Jurkat, Clone E6-1 (cell line): ENCODE results near the gene VSIG8.

Experiments
- DNase-seq: peaks from one replicate; pipeline ENCODE4 v3.0.0-alpha.2; 2011; ENCODE audit warnings: low read depth, low spot score
- H3K4me3 ChIP-seq: 2 replicates; pipeline ENCODE4 v1.5.1; 2011; ENCODE audit warnings: mild to moderate bottlenecking, low read length, control low read depth, moderate library complexity

Gene VSIG8

DNA sequence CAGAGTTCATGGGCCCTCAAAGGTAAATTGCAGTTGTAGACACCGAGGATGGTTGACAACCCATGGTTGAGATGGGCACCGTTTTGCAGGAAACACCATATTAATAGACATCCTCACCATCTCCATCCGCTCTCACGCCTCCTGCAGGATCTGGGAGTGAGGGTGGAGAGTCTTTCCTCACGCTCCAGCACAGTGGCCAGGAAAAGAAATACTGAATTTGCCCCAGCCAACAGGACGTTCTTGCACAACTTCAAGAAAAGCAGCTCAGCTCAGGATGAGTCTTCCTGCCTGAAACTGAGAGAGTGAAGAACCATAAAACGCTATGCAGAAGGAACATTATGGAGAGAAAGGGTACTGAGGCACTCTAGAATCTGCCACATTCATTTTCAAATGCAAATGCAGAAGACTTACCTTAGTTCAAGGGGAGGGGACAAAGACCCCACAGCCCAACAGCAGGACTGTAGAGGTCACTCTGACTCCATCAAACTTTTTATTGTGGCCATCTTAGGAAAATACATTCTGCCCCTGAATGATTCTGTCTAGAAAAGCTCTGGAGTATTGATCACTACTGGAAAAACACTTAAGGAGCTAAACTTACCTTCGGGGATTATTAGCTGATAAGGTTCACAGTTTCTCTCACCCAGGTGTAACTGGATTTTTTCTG is 26.5 kb downstream of the VSIG8 start:
- no peak overlapping the region for H3K4me3 ChIP-seq
- DNase-seq, result no peak

- DNase-seq, result no peak
These were observed 27.1 kb downstream of the VSIG8 start for GRCh38 chr1:159835356-159835755.

GRCh38 chr1:159832309-159832708 is 30.1 kb downstream of the VSIG8 start:
- DNase-seq, result no peak
- H3K4me3 ChIP-seq, result no peak overlapping the region

More at GRCh38 chr1:159835356-159835755, 27.1 kb downstream of the VSIG8 start:
- H3K4me3 ChIP-seq, result no peak overlapping the region

DNA sequence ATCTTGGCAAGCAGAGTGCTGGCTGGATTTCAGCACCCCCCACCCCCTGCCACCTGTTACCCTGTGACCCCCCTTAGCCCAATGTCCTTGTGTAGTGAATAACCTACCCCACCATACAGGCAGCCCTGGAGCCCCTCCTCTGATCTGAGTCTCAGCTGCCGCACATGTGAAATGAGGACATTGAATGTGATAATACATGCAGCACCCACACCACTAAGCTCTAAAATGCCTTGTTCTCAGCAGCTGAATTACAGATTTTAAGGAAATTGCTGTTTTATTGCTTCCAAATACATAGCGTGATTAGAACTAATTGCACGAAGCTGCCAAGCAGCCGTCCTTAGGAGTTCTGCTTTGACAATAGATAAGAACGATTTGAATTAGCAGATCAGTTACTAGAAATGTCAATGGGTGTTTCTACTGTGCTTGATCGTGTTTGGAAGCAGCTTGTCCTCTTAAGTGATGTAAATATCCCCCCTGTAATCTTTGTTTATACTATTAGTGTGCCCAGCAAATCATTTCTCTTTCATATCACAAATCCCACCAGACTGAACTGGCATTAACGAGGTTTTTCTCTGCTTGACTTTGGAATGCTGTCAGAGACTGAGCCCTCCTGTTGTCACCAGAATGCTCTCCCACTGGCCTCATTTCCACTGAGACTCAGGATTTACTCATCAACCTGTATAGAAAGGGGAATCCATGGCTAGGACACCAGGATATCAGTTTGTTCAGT is 30.9 kb downstream of the VSIG8 start:
- no peak overlapping the region for H3K4me3 ChIP-seq
- DNase-seq, result no peak

DNA sequence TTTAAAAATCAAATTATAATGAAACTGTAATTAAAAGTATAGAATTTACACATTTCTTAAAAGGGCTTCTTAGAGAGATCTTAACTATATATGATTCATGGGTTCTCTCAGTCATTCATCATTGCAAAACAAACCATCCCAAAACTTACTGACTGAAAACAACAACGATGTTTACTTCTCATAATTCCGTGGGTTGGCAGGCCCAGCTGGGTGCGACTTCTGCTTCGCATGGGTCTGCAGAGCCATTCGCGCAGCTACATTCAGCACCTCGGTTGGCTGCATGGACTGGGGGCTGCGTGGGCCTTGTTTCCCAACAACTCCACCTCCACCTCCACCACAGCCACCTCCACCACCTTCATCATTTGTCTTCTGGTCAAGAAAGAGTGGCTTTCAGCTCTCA is 31.7 kb downstream of the VSIG8 start:
- DNase-seq, result no peak

DNA sequence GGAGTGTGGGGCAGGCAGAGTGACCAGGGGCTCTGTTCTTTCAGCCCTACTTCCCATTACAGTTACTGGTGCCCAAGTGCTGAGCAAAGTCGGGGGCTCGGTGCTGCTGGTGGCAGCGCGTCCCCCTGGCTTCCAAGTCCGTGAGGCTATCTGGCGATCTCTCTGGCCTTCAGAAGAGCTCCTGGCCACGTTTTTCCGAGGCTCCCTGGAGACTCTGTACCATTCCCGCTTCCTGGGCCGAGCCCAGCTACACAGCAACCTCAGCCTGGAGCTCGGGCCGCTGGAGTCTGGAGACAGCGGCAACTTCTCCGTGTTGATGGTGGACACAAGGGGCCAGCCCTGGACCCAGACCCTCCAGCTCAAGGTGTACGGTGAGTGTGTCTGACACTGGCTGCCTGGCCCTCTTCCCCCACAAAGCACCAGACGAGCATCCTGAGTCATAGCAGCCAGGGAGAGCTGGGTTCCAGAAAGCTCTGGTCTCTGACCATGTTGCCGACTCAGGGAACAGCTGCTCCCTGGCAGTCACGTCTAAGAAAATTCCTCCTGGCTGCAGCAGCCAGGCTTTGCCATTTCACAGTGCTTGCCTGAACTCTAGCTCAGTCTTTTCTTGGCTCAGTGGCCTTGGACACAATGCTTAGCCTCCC is 32.5 kb downstream of the VSIG8 start:
- no peak overlapping the region for H3K4me3 ChIP-seq
- no peak for DNase-seq

More for the DNA sequence above, 31.7 kb downstream of the VSIG8 start:
- no peak overlapping the region for H3K4me3 ChIP-seq

GRCh38 chr1:159829273-159829634 is 33.2 kb downstream of the VSIG8 start:
- DNase-seq, result no peak
- H3K4me3 ChIP-seq, result no peak overlapping the region

DNA sequence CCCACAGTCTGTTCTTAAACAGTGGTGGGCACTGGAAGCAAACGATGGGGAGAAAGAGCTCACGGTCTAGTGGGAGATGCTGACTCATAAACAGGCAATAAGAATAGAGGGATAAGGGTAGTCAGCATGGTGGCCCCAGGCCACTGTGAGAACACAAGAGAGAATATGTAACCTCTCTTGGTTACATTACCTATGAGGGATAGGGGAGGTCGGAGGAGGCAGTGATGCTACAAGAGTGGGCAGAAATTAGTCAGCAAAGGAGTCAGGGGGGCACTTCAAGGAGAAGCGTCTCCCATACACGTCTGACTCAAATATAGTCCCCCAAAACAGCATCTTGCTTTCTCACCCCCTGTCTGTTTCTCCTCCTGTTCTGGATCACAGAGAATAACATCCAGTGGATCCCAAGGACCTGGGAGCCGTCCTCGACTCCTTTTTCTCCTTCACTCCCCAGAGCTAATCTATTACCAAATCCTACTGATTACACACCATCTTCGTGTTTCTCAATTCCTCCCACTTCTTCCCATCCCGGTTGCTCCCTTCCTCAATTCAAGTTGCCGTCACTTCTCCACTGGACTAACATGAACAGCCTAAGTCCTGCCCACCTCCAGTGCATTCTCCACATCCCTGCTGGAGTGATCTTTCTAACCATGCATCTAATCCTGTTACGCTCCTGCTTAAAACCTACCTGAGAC is 33.7 kb downstream of the VSIG8 start:
- DNase-seq, result no peak
- no peak overlapping the region for H3K4me3 ChIP-seq

DNA sequence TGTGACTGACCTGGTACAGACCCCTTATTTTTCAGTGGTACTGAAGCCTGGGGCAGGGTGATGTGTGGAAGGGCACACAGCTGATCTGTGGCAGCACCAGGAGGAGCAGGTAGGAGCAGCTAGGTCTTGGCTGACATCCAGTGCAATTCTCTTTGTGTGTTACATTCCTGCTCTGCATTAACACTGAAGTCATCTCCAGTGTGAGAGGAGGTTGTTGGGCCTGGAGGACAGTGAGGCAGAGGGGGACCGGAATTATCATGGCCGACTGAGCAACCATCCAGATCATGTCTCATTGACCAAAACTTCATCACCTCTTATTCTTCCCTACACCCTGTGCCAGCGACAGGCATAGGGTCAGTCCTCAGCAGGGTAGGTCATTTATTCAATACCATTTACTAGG is 34.3 kb downstream of the VSIG8 start:
- DNase-seq, result no peak
- H3K4me3 ChIP-seq, result no peak overlapping the region

DNA sequence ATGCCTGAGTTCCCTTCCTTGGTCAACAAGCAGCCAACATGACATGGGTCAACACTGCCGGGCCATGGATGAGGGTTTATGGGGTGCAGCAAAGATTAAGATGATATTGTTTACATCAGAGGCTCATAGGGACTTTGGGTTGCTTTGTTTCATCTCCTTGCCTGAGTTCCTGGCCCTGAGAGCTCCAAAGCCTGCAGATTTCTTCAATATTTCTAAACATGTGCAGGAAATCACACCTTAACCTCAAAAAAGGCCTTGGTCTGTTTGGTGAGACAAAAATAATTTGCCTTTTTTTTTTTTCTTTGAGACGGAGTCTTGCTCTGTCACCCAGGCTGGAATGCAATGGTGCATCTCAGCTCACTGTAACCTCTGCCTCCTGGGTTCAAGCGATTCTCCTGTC is 34.9 kb downstream of the VSIG8 start:
- no peak overlapping the region for H3K4me3 ChIP-seq
- DNase-seq, result peak; percentile 42

DNA sequence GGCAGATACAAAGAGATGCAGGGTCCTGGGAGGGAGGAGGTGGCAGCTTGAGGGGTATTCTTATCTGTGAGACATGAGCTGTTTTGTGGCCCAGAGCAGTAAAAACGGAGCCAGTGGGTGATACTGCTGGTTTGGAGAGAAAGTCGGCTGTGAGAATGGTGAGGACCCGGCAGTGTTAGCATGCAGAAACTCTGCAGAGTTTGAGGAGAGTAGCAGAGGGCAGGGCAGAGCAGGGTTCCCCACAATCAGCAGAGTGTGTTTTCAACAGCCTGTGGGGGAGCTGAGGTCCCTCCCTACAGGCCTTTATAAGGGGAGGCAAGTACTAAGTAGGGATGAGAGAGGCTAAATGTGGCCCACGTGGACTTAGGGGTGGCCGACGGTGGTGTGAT is 35.4 kb downstream of the VSIG8 start:
- DNase-seq, result no peak
- no peak overlapping the region for H3K4me3 ChIP-seq

- peak; percentile 72 for DNase-seq
- H3K4me3 ChIP-seq, result no peak within 1 kb of the TSS
These were observed 35.9 kb downstream of the VSIG8 start, which contains the start of gene SLAMF8 for GRCh38 chr1:159826441-159827101. Gene SLAMF8 (plus strand): TSS chr1:159826873. CDS start chr1:159826899, 26 bp downstream.

GRCh38 chr1:159825564-159825963 is 36.9 kb downstream of the VSIG8 start:
- peak; percentile 42 for DNase-seq
- no peak overlapping the region for H3K4me3 ChIP-seq

- DNase-seq, result peak; percentile 30
These were observed 39.1 kb downstream of the VSIG8 start for GRCh38 chr1:159823406-159823805.

DNA sequence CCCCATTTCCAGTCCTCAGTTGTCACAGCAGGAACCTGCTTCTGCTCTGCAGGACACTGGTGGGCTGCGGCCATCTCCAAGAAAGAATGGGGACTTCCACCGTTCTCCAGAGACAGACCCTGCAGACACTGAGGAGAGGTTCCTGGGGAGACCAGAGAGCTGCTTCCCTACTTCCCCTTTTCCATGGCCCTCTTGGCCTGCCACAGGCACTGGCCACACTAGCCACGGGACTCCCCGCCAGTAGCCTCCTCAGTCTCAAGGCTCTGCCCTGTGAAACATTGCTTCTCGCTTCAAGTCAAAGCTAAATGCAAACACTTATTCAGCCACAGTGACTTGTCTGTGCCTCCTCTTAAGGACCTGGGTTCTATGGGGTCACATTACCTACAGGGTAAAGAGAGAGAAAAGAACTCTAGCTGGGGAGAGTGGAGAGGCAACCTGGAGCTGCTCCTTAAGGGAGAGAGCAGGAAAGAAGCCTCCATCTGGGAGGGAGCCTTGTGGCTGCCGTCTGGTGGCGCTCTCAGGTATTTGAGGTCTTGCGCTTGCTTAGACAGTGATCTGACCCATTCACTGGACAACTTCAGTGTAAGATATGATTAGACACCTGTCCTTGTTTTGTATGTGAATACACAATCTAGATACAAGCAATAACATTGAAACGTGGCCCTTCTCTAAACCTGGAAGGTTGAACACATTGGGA is 41.1 kb downstream of the VSIG8 start:
- no peak overlapping the region for H3K4me3 ChIP-seq
- no peak for DNase-seq

More at GRCh38 chr1:159823406-159823805, 39.1 kb downstream of the VSIG8 start:
- H3K4me3 ChIP-seq, result no peak overlapping the region

- no peak for DNase-seq
- no peak overlapping the region for H3K4me3 ChIP-seq
These were observed 45.0 kb downstream of the VSIG8 start for GRCh38 chr1:159817276-159818041.

DNA sequence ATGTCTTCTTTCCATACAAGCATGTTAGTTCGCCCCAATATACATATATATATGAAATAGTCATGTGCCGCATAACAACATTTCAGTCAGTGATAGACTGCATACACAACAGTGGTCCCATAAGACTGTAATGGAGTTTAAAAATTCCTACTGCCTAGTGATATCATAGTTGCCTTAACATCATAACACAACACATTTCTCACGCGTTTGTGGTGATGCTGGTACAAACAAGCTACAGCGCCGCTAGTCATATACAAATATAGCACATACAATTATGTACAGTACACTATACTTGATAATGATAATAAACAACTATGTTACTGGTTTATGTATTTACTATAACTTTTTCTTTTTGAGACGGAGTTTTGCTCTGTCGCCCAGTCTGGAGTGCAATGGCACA is 46.5 kb downstream of the VSIG8 start:
- DNase-seq, result no peak
- no peak overlapping the region for H3K4me3 ChIP-seq

GRCh38 chr1:159804924-159805323 is 57.5 kb downstream of the VSIG8 start:
- DNase-seq, result no peak
- H3K4me3 ChIP-seq, result no peak overlapping the region
